SK-N-SH (cell line): ENCODE results near the gene COL26A1. TPM values are rescaled to one million over a fixed set of nuclear protein-coding genes. Genes with fewer than 3 reads are reported as not detected.

ENCODE experiments used
- CTCF ChIA-PET: fragments of 300-600, 350-600 bp; formaldehyde crosslinking; extraction: SDS; loops from one replicate; lab custom pipeline; 2021; lab: Yijun Ruan, JAX
- POLR2A ChIA-PET: fragments of 350-600 bp; sonication (Branson Sonifier 250); formaldehyde crosslinking; extraction: SDS; loops from one replicate; lab custom pipeline; 2020; ENCODE audit warnings: antibody characterized with exemption, inconsistent platforms; lab: Yijun Ruan, JAX
- DNase-seq: peaks from one replicate; pipeline ENCODE4 v3.0.0; 2012
- H2AFZ ChIP-seq: fragments of 200-600 bp; sonication (generic); 2 replicates; pipeline ENCODE4 v1.8.1; 2016; ENCODE audit warnings: antibody characterized with exemption, mild to moderate bottlenecking, low read depth
- H3F3A ChIP-seq: fragments of 200-600 bp; sonication (generic); replicated peaks from 2 replicates; pipeline ENCODE3; 2016; ENCODE audit warnings: antibody characterized with exemption, mild to moderate bottlenecking; ENCODE audit not compliant: insufficient read depth
- H3K27ac ChIP-seq, 2 experiments: fragments of 200-500 bp in 1 of 2; fragments of 200-600 bp in 1 of 2; sonication (Bioruptor generic) in 1 of 2; sonication (generic), shearing (Covaris generic) in 1 of 2; 2 replicates each; pipeline versions ENCODE4 v1.5.1 to v1.6.1; 2014 to 2016; ENCODE audit warnings: low read depth in 2 of 2, inconsistent platforms in 1 of 2, low read length in 1 of 2, mild to moderate bottlenecking in 1 of 2, mixed read lengths in 1 of 2
- H3K27me3 ChIP-seq: fragments of 200-600 bp; sonication (generic), shearing (Covaris generic); 2 replicates; pipeline ENCODE4 v1.6.1; 2016; ENCODE audit warnings: mixed run types; ENCODE audit not compliant: insufficient read depth
- H3K36me3 ChIP-seq, 2 experiments: fragments of 200-500 bp in 1 of 2; fragments of 200-600 bp in 1 of 2; sonication (Bioruptor generic) in 1 of 2; sonication (generic) in 1 of 2; replicated peaks in 1 of 2; 2 replicates each; pipeline versions ENCODE3 to v1.5.1; 2014 to 2016; ENCODE audit warnings: low read length in 1 of 2, mild to moderate bottlenecking in 1 of 2; ENCODE audit not compliant: insufficient read depth in 2 of 2, control insufficient read depth in 1 of 2
- H3K4me1 ChIP-seq, 2 experiments: fragments of 200-500 bp in 1 of 2; fragments of 200-600 bp in 1 of 2; sonication (Bioruptor generic) in 1 of 2; sonication (generic), shearing (Covaris generic) in 1 of 2; 2 replicates each; pipeline versions ENCODE4 v1.5.1 to v1.6.1; 2014 to 2016; ENCODE audit warnings: low read depth in 1 of 2, low read length in 1 of 2, mixed run types in 1 of 2; ENCODE audit not compliant: insufficient read depth in 2 of 2, control insufficient read depth in 1 of 2
- H3K4me2 ChIP-seq: fragments of 200-600 bp; sonication (generic), shearing (Covaris generic); 2 replicates; pipeline ENCODE4 v1.6.1; 2017; ENCODE audit warnings: mixed run types
- H3K4me3 ChIP-seq, 2 experiments: fragments of 200-500 bp in 1 of 2; fragments of 200-600 bp in 1 of 2; sonication (Bioruptor generic) in 1 of 2; sonication (generic), shearing (Covaris generic) in 1 of 2; 2 replicates each; pipeline versions ENCODE4 v1.5.1 to v1.8.1; 2014 to 2016; ENCODE audit warnings: low read depth in 2 of 2, inconsistent platforms in 1 of 2, low read length in 1 of 2, mild to moderate bottlenecking in 1 of 2, mixed read lengths in 1 of 2, moderate library complexity in 1 of 2
- H3K79me2 ChIP-seq: fragments of 200-600 bp; sonication (generic); 2 replicates; pipeline ENCODE4 v1.8.1; 2017; ENCODE audit warnings: mild to moderate bottlenecking; ENCODE audit not compliant: insufficient read depth
- H3K9ac ChIP-seq: fragments of 200-600 bp; sonication (generic); 2 replicates; pipeline ENCODE4 v1.6.1; 2017; ENCODE audit warnings: mixed run types
- H3K9me2 ChIP-seq: fragments of 200-600 bp; sonication (generic); 2 replicates; pipeline ENCODE4 v1.6.1; 2017; ENCODE audit warnings: mixed run types
- H3K9me3 ChIP-seq: fragments of 200-600 bp; sonication (generic); 2 replicates; pipeline ENCODE4 v1.6.1; 2017; ENCODE audit warnings: mixed run types, mild to moderate bottlenecking, moderate library complexity
- H4K20me1 ChIP-seq: fragments of 200-600 bp; sonication (generic); 2 replicates; pipeline ENCODE4 v1.6.1; 2017; ENCODE audit warnings: mild to moderate bottlenecking, mixed run types; ENCODE audit not compliant: insufficient read depth
- ELF1 ChIP-seq: IDR thresholded peaks from 2 replicates; pipeline ENCODE4 v1.4.0; 2012
- EZH2phosphoT487 ChIP-seq: fragments of 200-600 bp; sonication (generic); IDR thresholded peaks from 2 replicates; pipeline ENCODE4 v1.6.1; 2017; ENCODE audit warnings: low read depth, mixed run types, mild to moderate bottlenecking, antibody characterized with exemption, moderate library complexity, borderline replicate concordance
- FOSL2 ChIP-seq: IDR thresholded peaks from 2 replicates; pipeline ENCODE4 v1.4.0; 2012; ENCODE audit warnings: low read depth, mild to moderate bottlenecking, moderate library complexity, borderline replicate concordance
- GABPA ChIP-seq: IDR thresholded peaks from 2 replicates; pipeline ENCODE4 v1.4.0; 2012; ENCODE audit warnings: low read depth, mild to moderate bottlenecking
- MEF2A ChIP-seq: IDR thresholded peaks from 2 replicates; pipeline ENCODE4 v1.4.0; 2012; ENCODE audit warnings: low read depth, borderline replicate concordance
- RAD21 ChIP-seq: IDR thresholded peaks from 2 replicates; pipeline ENCODE4 v1.6.1; 2012; ENCODE audit warnings: mild to moderate bottlenecking, low read length
- TAF1 ChIP-seq: IDR thresholded peaks from 2 replicates; pipeline ENCODE4 v1.6.1; 2012; ENCODE audit warnings: low read depth, mild to moderate bottlenecking, low read length, moderate library complexity, borderline replicate concordance
- TEAD4 ChIP-seq: IDR thresholded peaks from 2 replicates; pipeline ENCODE4 v1.4.0; 2012; ENCODE audit warnings: mild to moderate bottlenecking, borderline replicate concordance; ENCODE audit not compliant: insufficient read depth
- USF1 ChIP-seq: IDR thresholded peaks from 2 replicates; pipeline ENCODE4 v1.4.0; 2012; ENCODE audit warnings: low read depth, borderline replicate concordance
- YY1 ChIP-seq: IDR thresholded peaks from 2 replicates; pipeline ENCODE4 v1.4.0; 2012; ENCODE audit warnings: low read depth, mild to moderate bottlenecking
- ZBTB33 ChIP-seq: IDR thresholded peaks from 2 replicates; pipeline ENCODE4 v1.4.0; 2012; ENCODE audit warnings: low read depth, borderline replicate concordance
- WGBS: methylation state at CpG from one replicate; pipeline ENCODE4 v1.1.6; 2017; ENCODE audit warnings: low lambda C conversion rate; 5-methylcytosine and 5-hydroxymethylcytosine counted together
- polyA plus RNA-seq, 3 experiments: library from polyadenylated mRNA; depleted of rRNA; stranded (reverse); fragments of >200 nt; gene quantifications; 2 replicates each; pipeline ENCODE4 v1.2.3, GENCODE V29; 2012
- TF ChIP-seq, protein P1 (sequence below): fragments of 150-350 bp; IDR thresholded peaks from 2 replicates; pipeline ENCODE4 v1.6.1; 2016; ENCODE audit warnings: mild to moderate bottlenecking, low read depth, low read length
- TF ChIP-seq, protein P2 (sequence below): fragments of 150-350 bp; IDR thresholded peaks from 2 replicates; pipeline ENCODE4 v1.6.1; 2017; ENCODE audit warnings: antibody characterized with exemption, low read length, low read depth, borderline replicate concordance

The COL26A1 gene
- polyA plus RNA-seq, 1 of the 3 experiments (the other 2 are of a cell fraction), result 0.05 TPM

- Histone ChIP-seq H3F3A (no peaks in the 10 kb centered on the region), H3K27me3 (peaks cover 10% of the 10 kb centered on the region), H3K9ac (no peak overlapping the region), H4K20me1 (no peaks in the 10 kb centered on the region), H3K9me2 (no peaks in the 10 kb centered on the region), H2AFZ (no peak overlapping the region), H3K4me3 (no peak overlapping the region), H3K4me2 (no peak overlapping the region), H3K79me2 (no peaks in the 10 kb centered on the region), H3K4me1 (no peaks in the 10 kb centered on the region), H3K36me3 (no peaks in the 10 kb centered on the region), H3K27ac (no peak overlapping the region), H3K9me3 (no peaks in the 10 kb centered on the region)
- DNase-seq, result peak; percentile 6
- TF ChIP-seq USF1, result no peak
- TF ChIP-seq YY1, result no peak
- TF ChIP-seq, protein P1, sequence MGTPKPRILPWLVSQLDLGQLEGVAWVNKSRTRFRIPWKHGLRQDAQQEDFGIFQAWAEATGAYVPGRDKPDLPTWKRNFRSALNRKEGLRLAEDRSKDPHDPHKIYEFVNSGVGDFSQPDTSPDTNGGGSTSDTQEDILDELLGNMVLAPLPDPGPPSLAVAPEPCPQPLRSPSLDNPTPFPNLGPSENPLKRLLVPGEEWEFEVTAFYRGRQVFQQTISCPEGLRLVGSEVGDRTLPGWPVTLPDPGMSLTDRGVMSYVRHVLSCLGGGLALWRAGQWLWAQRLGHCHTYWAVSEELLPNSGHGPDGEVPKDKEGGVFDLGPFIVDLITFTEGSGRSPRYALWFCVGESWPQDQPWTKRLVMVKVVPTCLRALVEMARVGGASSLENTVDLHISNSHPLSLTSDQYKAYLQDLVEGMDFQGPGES, result no peak
- ChIA-PET POLR2A (no interaction called here), CTCF (interaction anchor here (1.1 to 1.2 kb wide), 2 partner anchors 32 to 89 kb away, joined by 3 read pairs; no protein-coding TSS in a partner anchor)
- WGBS, result 51% methylated on average over 5 of the region's 5 CpGs
Observed at GRCh38 chr7:101453617-101454016, 90.9 kb downstream of the COL26A1 start.

DNA sequence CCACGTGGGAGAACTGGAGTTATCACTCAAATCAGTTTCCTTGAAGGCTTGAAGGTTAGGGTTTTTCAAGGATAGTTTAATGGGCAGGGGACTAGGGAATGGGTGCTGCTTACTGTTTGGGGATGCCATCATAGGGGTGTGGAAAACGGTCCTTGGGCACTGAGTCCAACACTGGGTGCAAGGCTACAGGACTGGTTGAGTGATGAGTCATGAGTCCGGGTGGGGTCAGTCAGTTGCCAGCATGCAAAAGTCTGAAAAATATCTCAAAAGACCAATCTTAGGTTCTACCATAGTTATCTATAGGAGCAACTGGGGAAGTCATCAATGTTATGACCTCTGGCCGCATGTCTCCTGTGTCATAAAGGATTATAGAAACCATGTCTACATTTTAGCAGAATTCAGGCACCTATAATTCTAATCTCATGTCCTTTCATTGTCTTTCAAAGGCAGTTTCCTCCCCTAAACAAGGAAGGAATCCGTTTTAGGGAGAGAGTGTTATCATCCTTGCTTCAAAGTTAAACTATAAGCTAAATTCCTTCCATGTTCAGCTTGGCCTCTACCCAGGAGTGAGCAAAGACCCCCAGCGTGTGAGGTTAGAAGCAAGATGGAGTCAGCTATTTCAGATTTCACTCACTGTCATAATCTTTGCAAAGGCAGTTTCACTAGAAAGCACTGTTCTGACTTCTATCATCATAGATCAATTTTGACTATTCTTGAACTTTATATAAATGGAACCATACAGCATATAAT lies 94.5 kb downstream of the COL26A1 start:
- Histone ChIP-seq H3K27ac (no peak overlapping the region), H2AFZ (no peak overlapping the region), H3K36me3 (no peaks in the 10 kb centered on the region), H3K4me3 (no peak overlapping the region), H3K9me3 (no peaks in the 10 kb centered on the region), H3K4me1 (no peaks in the 10 kb centered on the region), H3K4me2 (no peak overlapping the region), H4K20me1 (no peaks in the 10 kb centered on the region), H3K27me3 (no peaks in the 10 kb centered on the region), H3F3A (no peaks in the 10 kb centered on the region), H3K9me2 (no peaks in the 10 kb centered on the region), H3K9ac (no peak overlapping the region), H3K79me2 (no peaks in the 10 kb centered on the region)
- WGBS, result 59% methylated on average over 6 of the region's 6 CpGs
- ChIA-PET POLR2A (no interaction called here), CTCF (interaction anchor here (1.1 to 1.3 kb wide), 2 partner anchors 10 to 93 kb away, joined by 3 to 5 read pairs; no protein-coding TSS in a partner anchor)
- no peak for DNase-seq
- TF ChIP-seq EZH2phosphoT487, result no peak
- TF ChIP-seq TEAD4, result no peak
- TF ChIP-seq TAF1, result no peak
- no peak for TF ChIP-seq MEF2A
- no peak for TF ChIP-seq FOSL2
- TF ChIP-seq ELF1, result no peak
- TF ChIP-seq, protein P1, result no peak
- TF ChIP-seq ZBTB33, result no peak
- TF ChIP-seq, protein P2, sequence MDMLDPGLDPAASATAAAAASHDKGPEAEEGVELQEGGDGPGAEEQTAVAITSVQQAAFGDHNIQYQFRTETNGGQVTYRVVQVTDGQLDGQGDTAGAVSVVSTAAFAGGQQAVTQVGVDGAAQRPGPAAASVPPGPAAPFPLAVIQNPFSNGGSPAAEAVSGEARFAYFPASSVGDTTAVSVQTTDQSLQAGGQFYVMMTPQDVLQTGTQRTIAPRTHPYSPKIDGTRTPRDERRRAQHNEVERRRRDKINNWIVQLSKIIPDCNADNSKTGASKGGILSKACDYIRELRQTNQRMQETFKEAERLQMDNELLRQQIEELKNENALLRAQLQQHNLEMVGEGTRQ, result no peak
- no peak for TF ChIP-seq RAD21
- no peak for TF ChIP-seq GABPA
